Stimulated activated CD4-positive, alpha-beta T cell treated with anti-CD3 and anti-CD28 coated beads, TNF-alpha, amount 100 ng/mL, for 4 hours (primary cell): ENCODE results near the gene BMP7.

Experiments used
- DNase-seq, 3 experiments: peaks; one replicate each; pipeline ENCODE4 v3.0.0-alpha.2; 2020; ENCODE audit warnings: low read depth in 3 of 3

Gene BMP7

DNA sequence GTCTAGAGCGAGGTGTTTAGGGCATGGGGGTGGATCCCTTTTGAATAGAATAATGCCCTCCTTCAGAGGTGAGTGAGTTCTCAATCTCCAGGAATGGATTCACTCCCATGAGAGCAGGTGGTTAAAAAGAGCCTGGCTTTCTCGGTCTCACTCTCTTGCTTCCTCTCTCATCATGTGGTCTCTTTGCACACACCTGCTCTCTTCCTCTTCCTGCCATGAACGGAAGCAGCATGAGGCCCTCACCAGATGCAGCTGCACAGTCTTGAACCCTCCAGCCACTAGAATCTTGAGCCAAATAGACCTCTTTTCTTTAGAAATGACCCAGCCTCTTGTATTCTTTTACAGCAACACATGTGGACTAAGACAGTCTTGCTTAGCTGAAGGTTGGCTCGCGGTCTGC lies 119.3 kb downstream of the BMP7 start:
- DNase-seq, result no peak

DNA sequence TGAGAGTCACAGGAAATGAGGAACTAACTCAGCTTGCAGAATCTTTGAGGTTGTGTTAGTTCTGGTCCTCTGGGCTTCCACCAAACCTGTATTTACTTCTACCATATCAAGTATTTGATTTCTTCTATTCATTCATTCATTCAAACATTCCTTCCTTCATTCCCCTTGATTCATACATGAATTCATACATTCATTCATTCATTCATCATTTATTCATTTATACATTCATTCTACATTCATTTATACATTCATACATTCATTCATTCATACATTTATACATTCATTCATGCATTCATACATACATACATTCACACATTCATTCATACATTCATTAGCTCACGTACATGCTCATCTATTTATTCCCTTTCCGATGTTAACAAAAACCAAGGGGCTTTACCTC lies 120.3 kb downstream of the BMP7 start:
- DNase-seq, result no peak

DNA sequence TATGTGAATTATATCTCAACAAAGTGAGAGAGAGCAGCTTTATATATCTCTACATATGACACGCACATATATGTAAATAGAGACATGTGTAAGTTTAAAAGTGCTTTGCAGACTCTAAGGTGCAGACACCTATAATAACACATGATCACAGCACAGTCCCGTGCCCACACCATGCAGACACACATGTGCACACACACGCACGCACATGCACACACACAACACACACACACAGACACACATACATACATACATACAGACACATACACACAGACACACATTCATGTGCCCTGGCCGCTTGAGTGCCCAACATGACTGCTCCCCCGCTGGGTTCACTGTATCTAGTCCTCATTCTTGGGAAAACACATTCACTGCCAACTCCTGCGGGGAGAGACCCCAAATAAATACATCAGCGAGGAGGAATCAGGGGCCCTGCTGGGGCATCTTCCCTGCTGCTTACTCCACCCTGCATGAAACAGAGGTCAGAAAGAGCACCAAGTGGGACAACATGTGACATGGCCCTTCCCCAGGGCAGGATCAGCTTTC lies 121.3 kb downstream of the BMP7 start:
- DNase-seq, result no peak

DNA sequence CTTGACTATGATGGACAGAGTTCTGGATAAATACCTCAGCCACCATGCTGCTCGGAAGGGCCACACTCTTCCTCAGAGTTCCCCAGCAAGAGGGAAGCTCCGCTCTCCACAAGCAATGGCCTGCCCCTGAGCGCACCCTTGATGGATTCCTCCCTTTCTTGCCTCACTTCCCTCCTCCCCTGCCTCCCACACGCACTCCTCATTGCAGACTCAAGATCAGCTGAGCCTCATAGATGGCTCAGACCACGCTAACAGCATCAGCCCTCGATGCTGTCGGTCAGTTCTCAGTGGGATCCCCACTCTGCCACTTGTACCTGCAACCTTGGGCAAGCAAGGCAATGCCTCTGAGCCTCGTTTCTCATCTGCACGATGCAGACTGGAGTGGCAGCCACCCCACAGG lies 123.3 kb downstream of the BMP7 start:
- DNase-seq, result no peak

DNA sequence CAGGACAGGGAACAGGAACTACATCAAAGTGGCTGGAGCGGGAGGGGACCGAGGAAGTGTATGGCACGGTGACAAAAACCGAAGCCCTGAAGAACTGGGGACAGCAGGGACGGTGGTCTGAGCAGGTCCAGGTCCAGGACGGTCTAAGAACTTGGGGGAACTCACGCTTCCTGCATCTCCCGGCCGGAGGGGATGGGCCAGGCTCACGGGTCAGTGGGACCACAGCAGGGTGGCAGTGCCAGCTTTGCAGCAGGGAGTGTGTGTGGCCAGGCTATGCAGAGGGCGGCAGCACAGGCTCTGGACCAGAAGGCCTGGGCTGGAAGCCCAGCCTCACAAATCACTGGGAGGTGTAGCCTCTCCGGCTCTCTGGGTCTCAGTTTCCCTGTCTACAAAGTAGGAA lies 123.8 kb downstream of the BMP7 start:
- DNase-seq, result no peak

DNA sequence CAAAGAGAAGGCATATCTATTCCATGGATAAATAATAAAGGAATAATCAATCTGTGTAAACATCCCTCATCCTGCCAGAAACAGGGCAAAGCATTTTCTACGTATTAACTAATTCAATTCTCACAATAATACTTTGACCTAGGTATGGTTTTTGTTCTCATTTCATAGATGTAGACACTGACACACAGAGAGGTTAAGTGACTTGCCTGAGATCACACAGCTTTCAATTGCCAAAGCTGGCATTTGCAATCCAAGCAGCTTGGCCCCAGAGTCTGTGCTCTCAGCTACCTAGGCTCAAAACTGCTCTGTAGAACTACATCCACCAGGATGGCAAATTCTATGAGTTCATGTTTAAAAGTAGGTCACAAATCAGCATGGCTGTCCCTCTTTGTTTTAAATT lies 124.9 kb downstream of the BMP7 start:
- no peak for DNase-seq

DNA sequence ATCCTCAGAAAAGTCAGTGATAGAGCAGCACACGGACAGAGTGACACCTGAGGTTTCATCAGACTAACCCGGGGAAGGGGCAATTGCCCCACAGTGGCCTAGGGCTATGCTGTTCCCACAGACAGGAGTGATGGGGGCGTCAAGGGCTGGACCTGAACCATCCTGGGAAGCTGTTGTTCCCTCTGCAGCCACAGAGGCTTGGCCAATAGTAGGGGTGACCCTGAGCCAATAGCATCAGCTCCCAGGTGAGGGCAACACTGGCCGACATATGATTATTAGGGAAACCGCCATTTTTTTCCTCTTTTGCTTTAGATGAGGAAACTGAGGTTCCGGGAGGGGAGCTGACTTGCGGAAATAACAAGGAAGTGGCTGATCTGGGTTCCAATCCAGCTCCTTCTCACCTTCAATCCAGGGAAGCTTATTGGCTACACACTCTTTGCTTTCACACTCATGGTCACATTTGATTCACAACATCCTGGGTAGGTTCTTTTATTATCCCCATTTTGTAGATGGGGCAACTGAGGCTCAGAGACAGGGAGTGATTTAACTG lies 126.0 kb downstream of the BMP7 start:
- DNase-seq, result no peak

DNA sequence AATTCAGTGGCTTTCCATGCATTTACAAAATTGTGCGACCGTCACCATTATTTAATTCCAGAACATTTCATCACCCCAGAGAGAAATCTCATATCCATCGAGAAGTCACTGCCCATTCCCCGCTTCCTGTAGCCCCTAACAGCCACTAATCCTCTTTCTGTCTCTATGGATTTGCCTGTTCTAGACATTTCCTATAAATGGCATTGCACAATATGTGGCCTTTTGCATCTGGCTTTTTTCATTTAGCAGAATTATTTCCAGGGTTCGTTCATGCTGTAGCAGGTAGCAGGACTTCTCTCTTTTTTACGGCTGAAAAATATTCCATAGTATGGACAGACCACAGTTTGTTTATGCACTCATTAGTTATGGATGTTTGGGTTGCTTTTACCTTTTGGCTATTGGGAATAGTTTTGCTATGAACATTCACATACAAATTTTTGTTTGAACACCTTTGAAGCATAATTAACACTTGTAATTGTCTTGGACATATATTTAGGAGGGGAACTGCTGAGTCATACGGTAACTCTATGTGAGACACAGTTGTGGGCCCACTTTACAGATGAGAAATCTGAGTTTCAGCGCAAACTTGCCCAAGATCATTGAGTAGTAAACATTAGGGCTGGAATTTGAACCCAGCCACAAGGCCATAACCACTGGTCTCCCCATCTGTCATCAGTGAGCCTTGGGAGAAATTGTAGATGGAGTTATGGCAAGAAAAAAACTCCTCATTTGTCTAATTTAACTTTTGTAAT lies 126.9 kb downstream of the BMP7 start:
- DNase-seq, result no peak

DNA sequence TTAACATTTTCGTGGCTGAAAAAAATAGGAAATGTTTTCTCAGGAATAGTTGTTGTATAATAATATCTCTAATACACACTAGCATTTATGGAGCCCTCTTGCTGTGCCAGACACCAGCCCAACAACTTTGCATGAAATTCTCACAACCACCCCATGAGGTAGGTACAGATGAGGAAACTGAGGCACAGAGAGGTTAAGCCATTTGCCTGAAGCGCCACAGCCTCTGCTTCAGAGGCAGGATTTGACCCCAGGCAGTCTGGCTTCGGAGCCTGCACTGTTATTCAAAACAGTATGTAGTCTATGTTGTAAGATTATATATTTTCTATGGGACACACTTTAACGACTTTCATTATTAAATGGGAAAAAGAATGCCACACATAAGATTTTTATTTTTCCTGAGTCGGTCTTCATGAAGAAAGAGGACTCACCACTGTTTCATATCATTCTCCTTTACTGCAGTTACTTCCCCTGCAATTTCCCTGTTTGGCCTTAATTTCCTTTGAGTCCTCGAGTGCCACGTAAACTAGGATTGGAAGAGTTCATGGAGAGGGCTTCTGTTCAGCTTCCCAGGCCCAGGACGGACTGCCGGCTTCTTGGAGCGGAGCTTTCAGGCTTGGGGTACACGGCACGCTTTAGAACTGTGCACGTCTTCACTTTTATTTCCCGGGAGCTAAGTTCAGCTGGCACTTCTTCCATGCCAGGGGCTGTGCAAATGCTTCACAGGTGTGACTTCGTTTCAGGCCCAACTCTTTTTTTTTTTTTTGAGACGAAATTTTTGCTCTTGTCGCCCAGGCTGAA lies 128.0 kb downstream of the BMP7 start:
- DNase-seq, result no peak

DNA sequence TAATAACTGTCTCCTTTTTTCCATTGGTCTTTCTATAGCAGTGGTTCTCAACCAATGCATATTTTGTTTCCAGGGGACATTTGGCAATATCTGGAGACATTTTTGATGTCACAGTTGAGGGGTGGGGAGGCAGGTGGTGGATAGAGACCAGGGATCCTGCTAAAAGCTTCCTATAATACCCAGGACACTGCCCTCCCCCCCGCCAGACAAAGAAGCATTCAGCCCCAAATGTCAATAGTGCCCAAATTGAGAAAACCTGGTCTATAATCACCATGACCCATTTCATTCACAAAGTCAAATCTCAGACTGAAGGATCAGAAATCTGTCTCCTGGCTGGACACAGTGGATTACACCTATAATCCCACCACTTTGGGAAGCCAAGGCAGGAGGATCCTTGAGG lies 128.8 kb downstream of the BMP7 start:
- no peak for DNase-seq

DNA sequence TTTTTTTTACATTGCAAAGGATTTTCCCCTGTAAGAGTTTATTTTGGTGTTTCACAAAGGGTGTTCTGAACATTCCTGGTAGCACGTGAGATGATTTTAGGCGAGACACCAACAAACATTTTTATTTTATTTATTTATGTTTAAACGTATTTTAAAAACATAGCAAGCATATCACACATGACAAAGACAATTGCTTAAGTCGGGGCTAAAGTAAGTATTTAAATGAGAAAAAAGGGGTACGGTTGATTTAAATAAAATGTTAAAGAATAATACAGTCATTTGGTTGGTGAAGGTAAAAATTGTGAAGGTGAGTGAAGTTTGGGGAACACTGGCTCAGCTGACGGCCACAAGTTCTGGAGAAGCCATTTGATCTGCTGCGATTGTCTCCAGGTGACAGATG lies 129.7 kb downstream of the BMP7 start:
- DNase-seq, result no peak

DNA sequence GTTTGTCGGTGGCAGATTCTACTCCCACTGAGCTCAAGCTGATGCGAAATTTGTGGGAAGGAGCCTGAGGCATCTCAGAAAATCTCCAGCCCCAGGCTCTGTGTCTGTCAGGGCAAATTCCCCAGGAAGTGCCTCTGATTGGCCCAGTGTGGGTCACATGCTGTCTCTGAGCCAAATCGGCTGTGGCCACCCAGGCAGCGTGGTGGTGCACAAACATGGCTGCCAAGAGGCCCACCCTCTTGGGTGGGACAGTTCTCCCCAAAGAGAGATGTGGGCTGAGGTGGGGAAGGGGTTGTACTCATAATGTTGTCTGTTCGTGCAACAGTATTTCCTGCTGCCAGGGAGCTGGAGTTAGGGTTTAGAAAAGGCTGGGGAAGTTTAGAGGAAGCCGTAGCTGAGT lies 130.6 kb downstream of the BMP7 start:
- no peak for DNase-seq

DNA sequence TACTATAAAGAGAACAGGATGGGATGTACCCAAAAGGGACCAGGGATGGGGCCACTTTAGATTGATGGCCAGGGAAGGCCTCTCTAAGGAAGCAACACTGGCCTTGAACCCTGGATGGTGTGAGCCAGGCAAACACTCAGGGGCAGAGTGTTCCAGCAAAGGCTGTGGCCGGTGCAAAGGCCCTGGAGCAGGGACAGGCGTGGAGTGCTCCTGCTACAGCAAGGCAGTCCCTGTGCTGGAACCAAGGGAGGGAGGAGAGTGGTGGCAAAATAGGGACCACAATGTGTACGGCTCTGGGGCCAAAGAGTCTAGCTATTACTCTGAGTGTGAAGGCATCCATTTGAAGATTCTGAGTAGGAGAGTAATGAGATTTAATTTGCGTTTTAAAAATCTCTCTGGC lies 131.6 kb downstream of the BMP7 start:
- DNase-seq, result no peak

DNA sequence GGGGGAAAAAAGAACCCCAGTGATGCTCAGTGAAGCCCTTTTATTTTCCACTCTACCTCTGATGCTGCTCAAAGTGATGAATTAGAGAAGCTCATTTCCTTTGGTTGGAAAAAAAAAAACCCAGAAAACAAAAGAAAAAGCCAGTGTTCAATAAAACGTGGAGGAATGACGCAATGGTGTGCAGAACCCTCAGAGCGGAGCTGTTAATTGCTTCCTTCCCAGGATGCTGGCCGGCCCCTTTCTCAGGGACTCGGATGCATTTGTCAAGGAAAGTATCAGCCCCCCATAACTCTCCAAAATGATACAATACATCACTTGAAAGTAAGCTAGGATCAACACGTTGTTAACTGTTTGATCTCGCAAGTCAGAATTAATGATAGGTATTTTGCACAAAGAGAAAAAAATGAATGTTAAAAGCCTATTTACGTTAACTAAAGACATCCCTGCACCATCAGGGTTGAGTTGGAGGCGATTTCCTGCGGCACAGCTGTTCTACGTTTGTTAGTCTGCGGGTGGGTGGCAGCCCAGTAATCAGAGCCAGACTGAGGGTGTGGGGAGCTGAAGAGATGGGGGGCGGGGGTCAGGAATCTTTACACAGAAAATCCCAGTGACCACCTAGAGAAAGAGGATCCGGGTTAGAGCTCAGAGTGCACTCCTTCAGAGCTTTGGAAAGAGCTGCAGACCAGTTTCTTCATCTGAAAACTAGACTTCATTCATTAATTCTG lies 132.4 kb downstream of the BMP7 start:
- DNase-seq, result no peak

DNA sequence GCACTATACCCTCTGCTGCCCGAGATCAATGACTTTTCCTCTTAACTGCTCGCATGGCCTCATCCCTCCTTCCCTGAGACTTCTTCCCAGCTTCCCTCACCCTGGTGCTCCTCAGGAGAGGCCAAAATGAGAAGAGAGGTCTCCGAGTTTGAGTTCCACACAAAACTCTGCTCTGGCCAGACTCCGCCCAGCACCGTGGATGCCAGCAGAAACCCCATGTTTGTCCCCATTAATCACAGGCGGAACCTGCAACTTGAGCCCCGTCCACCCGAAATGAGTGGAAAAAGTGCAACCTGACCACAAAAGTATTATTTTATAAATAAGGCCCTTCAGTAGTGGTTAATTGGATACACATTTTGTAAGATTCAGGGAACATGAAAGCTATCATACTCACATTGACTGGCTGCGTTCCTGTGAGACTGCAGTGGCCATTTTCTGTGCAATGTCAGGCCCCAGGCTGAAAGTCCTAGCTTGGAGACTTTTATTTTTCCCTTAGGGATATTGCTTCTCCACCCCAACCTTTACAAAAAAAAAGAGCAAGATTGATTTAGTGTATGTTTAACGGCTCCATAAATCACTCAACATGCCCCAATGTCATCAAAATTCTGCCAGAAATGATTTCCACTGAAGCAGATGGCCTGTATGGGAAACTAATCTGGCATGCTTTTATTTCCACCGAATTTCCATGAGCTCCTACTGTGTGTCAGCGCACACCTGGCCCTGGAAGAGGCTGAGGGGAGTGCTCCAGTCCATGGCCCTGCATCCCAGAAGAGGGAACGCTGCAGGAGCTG lies 134.6 kb downstream of the BMP7 start:
- DNase-seq, result no peak

DNA sequence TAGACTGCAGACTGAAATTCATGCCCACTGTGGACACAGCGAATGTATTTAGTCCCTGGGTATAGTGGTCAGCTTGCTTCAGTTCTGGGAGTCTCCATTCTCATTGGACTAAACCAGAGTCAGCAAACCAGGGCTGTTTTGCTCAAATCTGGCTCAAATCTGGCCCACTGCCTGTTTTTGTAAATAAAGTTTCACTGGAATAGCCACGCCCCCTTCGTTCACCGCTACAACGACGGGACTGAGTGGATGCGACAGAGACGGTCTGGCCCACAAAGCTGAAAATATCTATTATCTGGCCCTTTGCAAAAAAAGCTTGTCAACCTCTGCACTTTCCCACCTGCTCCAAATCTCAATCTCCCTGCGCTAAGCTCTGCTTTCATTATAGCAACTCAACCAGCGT lies 135.4 kb downstream of the BMP7 start:
- DNase-seq, result no peak

DNA sequence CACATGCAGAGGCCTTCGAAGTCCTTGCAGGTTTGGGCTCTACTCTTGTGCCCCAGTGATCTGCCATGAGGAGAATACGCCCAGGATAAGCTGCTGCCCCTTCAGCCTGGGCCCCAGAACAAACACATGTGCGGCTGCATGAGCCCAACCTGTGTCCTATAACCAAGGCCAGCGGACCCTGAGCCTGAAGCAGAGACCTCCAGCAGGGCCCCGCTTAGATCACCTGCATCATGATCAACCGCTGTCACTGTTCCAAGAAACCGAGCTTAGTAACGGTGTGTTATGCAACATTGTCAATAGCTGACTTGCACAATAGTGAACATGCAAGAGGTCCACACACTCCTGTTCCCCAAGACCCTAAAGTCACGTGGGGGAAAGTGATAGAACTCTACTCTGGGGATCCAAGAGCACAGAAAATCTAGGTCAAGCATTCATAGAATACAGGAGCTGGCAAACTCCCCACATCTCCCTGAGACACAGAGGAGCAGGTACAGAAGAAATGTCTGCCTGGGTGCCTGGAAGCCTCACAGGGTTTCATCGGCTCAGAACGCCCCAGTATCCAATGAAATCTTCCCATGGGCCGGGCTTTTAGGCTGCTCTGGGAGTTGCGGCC lies 136.2 kb downstream of the BMP7 start:
- no peak for DNase-seq

DNA sequence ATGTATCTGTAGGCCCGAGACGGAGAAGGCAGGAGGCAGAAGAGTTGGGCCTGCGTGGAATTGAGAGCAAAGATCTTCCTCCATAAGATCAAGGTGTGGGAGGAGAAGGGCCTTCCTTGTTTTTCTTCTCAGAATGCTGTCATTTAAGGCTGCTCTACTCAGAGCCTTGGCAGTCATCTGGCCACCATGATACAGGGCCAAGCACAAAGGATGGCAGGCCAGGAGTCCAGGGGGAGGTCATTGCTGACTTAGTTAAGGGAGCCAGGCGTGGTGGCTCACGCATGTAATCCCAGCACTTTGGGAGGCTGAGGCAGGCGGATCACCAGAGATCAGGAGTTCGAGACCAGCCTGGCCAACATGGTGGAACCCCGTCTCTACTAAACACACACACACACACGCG lies 137.1 kb downstream of the BMP7 start:
- no peak for DNase-seq

DNA sequence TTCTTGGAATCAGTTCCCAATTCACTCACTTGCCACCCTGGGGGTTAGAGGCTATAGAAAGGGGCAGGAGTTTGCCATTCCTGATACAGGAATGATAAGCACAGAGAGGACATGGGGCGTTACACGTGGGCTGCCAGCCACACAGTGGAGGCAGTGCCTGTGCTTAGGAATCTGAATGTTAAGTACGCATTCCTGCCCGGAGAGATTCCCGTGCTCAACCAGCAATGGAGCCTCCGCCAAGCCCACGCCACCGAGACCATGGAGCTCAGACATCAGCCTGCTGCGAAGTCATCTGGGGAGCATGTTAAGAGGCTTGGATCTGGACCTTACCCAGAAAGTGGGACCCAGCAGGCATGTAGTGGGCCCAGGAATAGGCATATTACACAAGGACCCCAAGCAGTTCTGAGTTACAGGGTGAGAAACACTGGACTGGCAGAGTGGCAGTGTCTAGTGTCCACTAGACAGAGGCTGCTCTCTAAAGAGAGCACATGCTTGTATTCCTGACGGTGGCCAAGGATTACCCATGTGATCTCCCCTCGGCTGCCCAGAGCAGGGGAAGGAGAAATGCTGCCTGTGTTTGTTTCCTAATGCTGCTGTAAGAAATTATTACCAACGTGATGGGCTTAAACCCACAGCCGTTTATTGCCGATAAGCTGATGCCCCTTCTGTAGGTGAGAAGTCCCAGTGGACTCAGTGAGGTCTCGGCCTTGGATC lies 138.2 kb downstream of the BMP7 start:
- no peak for DNase-seq

DNA sequence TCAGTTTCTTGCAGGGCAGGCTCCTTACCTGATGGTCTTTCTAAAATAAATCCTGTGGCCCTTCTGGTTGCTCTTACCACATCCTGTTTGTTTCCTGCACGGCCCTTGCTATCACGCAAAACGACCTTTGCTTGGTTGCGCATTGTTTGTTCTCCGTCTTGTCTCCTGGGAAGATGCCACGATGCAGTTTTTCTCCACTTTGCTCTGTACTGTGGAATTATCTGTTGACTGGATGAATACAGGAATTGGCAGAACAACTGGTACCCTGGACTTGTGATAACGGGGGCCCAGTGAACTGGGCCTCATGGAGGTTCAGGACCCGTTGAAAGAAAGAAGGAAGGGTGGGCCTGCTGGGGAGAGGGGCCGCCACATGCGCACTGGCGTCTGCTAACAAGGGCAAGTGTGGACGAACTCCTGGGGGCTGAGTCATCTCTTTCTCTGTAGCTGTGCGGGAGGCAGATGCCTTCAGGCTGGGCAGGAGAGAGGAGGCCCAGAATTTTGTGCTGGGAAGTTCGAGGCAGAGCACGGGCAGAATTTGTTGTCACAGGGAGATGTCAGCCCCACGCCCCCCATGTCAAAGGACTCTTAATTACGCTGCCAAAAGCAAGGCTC lies 139.9 kb downstream of the BMP7 start:
- no peak for DNase-seq
